ENCODE data around the gene CACNG5.

Gene CACNG5

GRCh38 chr17:66834919-66835454 lies at the start of gene CACNG5:
Gene CACNG5, plus strand, starts transcription at chr17:66835117. Its CDS starts 42,216 bp downstream, at chr17:66877333.
- DNase-seq = no peak

GRCh38 chr17:66786107-66786506 lies 48.8 kb upstream of the CACNG5 start:
- DNase-seq = no peak

GRCh38 chr17:66787914-66788313 lies 47.0 kb upstream of the CACNG5 start:
- no peak for DNase-seq

GRCh38 chr17:66789093-66789492 lies 45.8 kb upstream of the CACNG5 start:
- DNase-seq = no peak

GRCh38 chr17:66789961-66790437 lies 44.9 kb upstream of the CACNG5 start:
- DNase-seq = no peak

- DNase-seq = no peak
Measured at GRCh38 chr17:66790501-66791061, 44.3 kb upstream of the CACNG5 start.

- DNase-seq = no peak
Measured at GRCh38 chr17:66791347-66791746, 43.6 kb upstream of the CACNG5 start.

- no peak for DNase-seq
Measured at GRCh38 chr17:66793814-66794213, 41.1 kb upstream of the CACNG5 start.

GRCh38 chr17:66795486-66795885 lies 39.4 kb upstream of the CACNG5 start:
- DNase-seq = no peak

GRCh38 chr17:66799849-66800537 lies 34.9 kb upstream of the CACNG5 start:
- DNase-seq = no peak

GRCh38 chr17:66803474-66803951 lies 31.4 kb upstream of the CACNG5 start:
- no peak for DNase-seq

- no peak for DNase-seq
Measured at GRCh38 chr17:66805567-66805966, 29.4 kb upstream of the CACNG5 start.

GRCh38 chr17:66807182-66807581 lies 27.7 kb upstream of the CACNG5 start:
- DNase-seq = no peak

- no peak for DNase-seq
Measured at GRCh38 chr17:66809408-66809807, 25.5 kb upstream of the CACNG5 start.

- DNase-seq = no peak
Measured at GRCh38 chr17:66810951-66811682, 23.8 kb upstream of the CACNG5 start.

- DNase-seq = no peak
Measured at GRCh38 chr17:66811683-66812054, 23.2 kb upstream of the CACNG5 start.

GRCh38 chr17:66812571-66812970 lies 22.3 kb upstream of the CACNG5 start:
- DNase-seq = no peak

- DNase-seq = no peak
Measured at GRCh38 chr17:66813296-66813695, 21.6 kb upstream of the CACNG5 start.

GRCh38 chr17:66814026-66814425 lies 20.9 kb upstream of the CACNG5 start:
- DNase-seq = no peak

GRCh38 chr17:66814570-66814969 lies 20.3 kb upstream of the CACNG5 start:
- no peak for DNase-seq

- no peak for DNase-seq
Measured at GRCh38 chr17:66817750-66818149, 17.2 kb upstream of the CACNG5 start.

- DNase-seq = no peak
Measured at GRCh38 chr17:66819466-66819865, 15.5 kb upstream of the CACNG5 start.

- DNase-seq = no peak
Measured at GRCh38 chr17:66822009-66822408, 12.9 kb upstream of the CACNG5 start.

GRCh38 chr17:66826856-66827255 lies 8.1 kb upstream of the CACNG5 start:
- no peak for DNase-seq
